ENCODE measurements around the gene RNASEH2B.

The RNASEH2B gene

GRCh38 chr13:50932091-50932490, 22.5 kb downstream of the RNASEH2B start:
- ATAC-seq (ENCODE audit: insufficient read depth, low read depth) = no peak
- no peak for DNase-seq
- peaks cover 99% of the 10 kb centered on the region for H3K79me2 ChIP-seq (ENCODE audit: insufficient read depth, low read length)
- no peak overlapping the region for H3K4me2 ChIP-seq (ENCODE audit: insufficient read depth, low read length)
- H3K4me3 ChIP-seq (ENCODE audit: low read depth in 1 of 2, low read length in 2 of 2) = no peak overlapping the region
- no peak overlapping the region for H3K9ac ChIP-seq (ENCODE audit: low read depth, low read length)
- no peak overlapping the region for H2AFZ ChIP-seq (ENCODE audit: low read depth, low read length)
- no peak overlapping the region for H3K27ac ChIP-seq (ENCODE audit: low read length)
- H3K9me3 ChIP-seq (ENCODE audit: insufficient read depth, low read length, severe bottlenecking) = no peaks in the 10 kb centered on the region
- H3K36me3 ChIP-seq (ENCODE audit: insufficient read depth, low read length) = peaks cover 87% of the 10 kb centered on the region
- peaks cover 56% of the 10 kb centered on the region for H4K20me1 ChIP-seq (ENCODE audit: insufficient read depth, low read length)
- no peaks in the 10 kb centered on the region for H3K27me3 ChIP-seq (ENCODE audit: insufficient read depth, low read length, poor library complexity)
- TF ChIP-seq, protein P1, sequence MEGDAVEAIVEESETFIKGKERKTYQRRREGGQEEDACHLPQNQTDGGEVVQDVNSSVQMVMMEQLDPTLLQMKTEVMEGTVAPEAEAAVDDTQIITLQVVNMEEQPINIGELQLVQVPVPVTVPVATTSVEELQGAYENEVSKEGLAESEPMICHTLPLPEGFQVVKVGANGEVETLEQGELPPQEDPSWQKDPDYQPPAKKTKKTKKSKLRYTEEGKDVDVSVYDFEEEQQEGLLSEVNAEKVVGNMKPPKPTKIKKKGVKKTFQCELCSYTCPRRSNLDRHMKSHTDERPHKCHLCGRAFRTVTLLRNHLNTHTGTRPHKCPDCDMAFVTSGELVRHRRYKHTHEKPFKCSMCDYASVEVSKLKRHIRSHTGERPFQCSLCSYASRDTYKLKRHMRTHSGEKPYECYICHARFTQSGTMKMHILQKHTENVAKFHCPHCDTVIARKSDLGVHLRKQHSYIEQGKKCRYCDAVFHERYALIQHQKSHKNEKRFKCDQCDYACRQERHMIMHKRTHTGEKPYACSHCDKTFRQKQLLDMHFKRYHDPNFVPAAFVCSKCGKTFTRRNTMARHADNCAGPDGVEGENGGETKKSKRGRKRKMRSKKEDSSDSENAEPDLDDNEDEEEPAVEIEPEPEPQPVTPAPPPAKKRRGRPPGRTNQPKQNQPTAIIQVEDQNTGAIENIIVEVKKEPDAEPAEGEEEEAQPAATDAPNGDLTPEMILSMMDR (IDR thresholded peaks at IDR 0.05; ENCODE audit: borderline replicate concordance, extremely low read depth, low read length, poor library complexity, severe bottlenecking) = no peak
- no peak for TF ChIP-seq EZH2 (IDR thresholded peaks at IDR 0.05; ENCODE audit: borderline replicate concordance, low read depth, low read length, severe bottlenecking)
- H3K4me1 ChIP-seq (ENCODE audit: insufficient read depth, low read length) = peaks cover 11% of the 10 kb centered on the region

DNA sequence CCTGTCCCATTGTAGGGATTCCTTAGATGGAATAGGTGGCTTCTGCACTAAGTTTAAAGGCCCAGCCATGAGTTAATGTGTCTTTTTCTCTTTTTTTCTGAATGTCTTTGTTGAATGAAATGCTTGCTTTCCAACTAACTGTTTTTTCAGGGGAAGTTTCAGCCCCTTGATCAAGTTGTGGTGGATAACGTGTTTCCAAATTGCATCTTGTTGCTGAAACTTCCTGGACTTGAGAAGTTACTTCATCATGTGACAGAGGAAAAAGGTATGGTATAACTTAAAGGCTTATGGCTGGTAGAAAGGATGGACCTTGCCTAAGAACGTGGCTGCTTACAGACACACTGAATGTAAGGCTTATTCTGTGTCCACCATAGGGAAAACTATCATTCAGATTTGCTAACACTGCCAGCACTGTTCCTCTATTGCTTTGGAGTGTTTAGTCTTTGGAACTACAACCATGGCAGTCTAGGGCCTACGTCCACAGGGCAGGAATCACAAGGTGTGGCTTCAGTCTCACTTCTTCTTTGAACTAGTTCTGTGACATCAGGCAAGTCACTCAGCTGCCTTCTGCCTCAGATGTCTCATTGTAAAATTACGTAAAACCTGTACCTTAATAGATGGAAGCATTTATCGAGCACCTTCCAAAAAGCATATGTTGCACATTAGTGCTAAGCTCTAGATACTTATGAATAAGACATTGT, 25.3 kb downstream of the RNASEH2B start:
- no peak overlapping the region for H3K4me3 ChIP-seq (ENCODE audit: low read depth in 1 of 2, low read length in 2 of 2)
- no peaks in the 10 kb centered on the region for H3K9me3 ChIP-seq (ENCODE audit: insufficient read depth, low read length, severe bottlenecking)
- ATAC-seq (ENCODE audit: insufficient read depth, low read depth) = no peak
- peaks cover 94% of the 10 kb centered on the region for H3K79me2 ChIP-seq (ENCODE audit: insufficient read depth, low read length)
- H4K20me1 ChIP-seq (ENCODE audit: insufficient read depth, low read length) = peaks cover 43% of the 10 kb centered on the region
- H3K27me3 ChIP-seq (ENCODE audit: insufficient read depth, low read length, poor library complexity) = no peaks in the 10 kb centered on the region
- no peak for DNase-seq
- H3K27ac ChIP-seq (ENCODE audit: low read length) = no peak overlapping the region
- no peak overlapping the region for H3K4me2 ChIP-seq (ENCODE audit: insufficient read depth, low read length)
- TF ChIP-seq EZH2 (IDR thresholded peaks at IDR 0.05; ENCODE audit: borderline replicate concordance, low read depth, low read length, severe bottlenecking) = no peak
- TF ChIP-seq, protein P1 (IDR thresholded peaks at IDR 0.05; ENCODE audit: borderline replicate concordance, extremely low read depth, low read length, poor library complexity, severe bottlenecking) = no peak
- H3K4me1 ChIP-seq (ENCODE audit: insufficient read depth, low read length) = no peaks in the 10 kb centered on the region
- no peak overlapping the region for H2AFZ ChIP-seq (ENCODE audit: low read depth, low read length)
- peaks cover 91% of the 10 kb centered on the region for H3K36me3 ChIP-seq (ENCODE audit: insufficient read depth, low read length)
- no peak overlapping the region for H3K9ac ChIP-seq (ENCODE audit: low read depth, low read length)

DNA sequence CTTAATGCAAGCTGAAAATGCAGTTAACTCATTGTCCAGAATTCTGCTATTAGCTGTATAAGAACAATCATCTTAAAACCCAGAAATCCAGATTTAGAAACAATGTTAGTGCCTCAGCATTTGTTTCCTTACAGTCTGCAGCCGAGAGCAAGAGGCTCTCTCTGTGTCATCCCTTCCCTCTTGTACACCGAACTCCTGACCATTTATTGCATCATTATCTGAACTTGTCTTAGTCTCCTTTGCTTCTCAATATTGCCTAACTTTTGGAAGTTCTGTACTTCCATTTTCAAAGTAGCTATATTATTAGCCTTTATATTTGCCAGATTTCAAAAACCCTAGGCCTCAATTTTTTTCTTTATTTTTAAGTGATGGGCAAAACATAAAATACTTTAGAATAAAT, 27.1 kb downstream of the RNASEH2B start:
- peaks cover 91% of the 10 kb centered on the region for H3K36me3 ChIP-seq (ENCODE audit: insufficient read depth, low read length)
- ATAC-seq (ENCODE audit: insufficient read depth, low read depth) = no peak
- H2AFZ ChIP-seq (ENCODE audit: low read depth, low read length) = no peak overlapping the region
- no peaks in the 10 kb centered on the region for H3K9me3 ChIP-seq (ENCODE audit: insufficient read depth, low read length, severe bottlenecking)
- H3K27me3 ChIP-seq (ENCODE audit: insufficient read depth, low read length, poor library complexity) = no peaks in the 10 kb centered on the region
- TF ChIP-seq, protein P1 (IDR thresholded peaks at IDR 0.05; ENCODE audit: borderline replicate concordance, extremely low read depth, low read length, poor library complexity, severe bottlenecking) = no peak
- TF ChIP-seq EZH2 (IDR thresholded peaks at IDR 0.05; ENCODE audit: borderline replicate concordance, low read depth, low read length, severe bottlenecking) = no peak
- DNase-seq = no peak
- H3K27ac ChIP-seq (ENCODE audit: low read length) = no peak overlapping the region
- H3K9ac ChIP-seq (ENCODE audit: low read depth, low read length) = no peak overlapping the region
- H3K4me2 ChIP-seq (ENCODE audit: insufficient read depth, low read length) = no peak overlapping the region
- H3K79me2 ChIP-seq (ENCODE audit: insufficient read depth, low read length) = peaks cover 94% of the 10 kb centered on the region
- no peak overlapping the region for H3K4me3 ChIP-seq (ENCODE audit: low read depth in 1 of 2, low read length in 2 of 2)
- no peaks in the 10 kb centered on the region for H3K4me1 ChIP-seq (ENCODE audit: insufficient read depth, low read length)
- peaks cover 37% of the 10 kb centered on the region for H4K20me1 ChIP-seq (ENCODE audit: insufficient read depth, low read length)

Data from DND-41 (cell line).